Esophagus squamous epithelium (tissue), 4 donors: Measurements from ENCODE around the gene KRT3.

Experiments used
- CTCF ChIP-seq, 6 experiments: fragments of 450-650 bp in 4 of 6; fragments of 200-600 bp in 2 of 6; sonication (generic) in 2 of 6; IDR thresholded peaks; one replicate each; pipeline ENCODE4 v1.5.1; 2016 to 2019; ENCODE audit warnings: antibody characterized with exemption in 6 of 6, mild to moderate bottlenecking in 4 of 6, moderate library complexity in 4 of 6
- POLR2A ChIP-seq, 4 donors: fragments of 450-650 bp; IDR thresholded peaks; one replicate each; pipeline ENCODE4 v1.6.1; 2017; ENCODE audit warnings: antibody characterized with exemption in 4 of 4, mild to moderate bottlenecking in 4 of 4, moderate library complexity in 3 of 4

- TF ChIP-seq CTCF (IDR thresholded peaks at IDR 0.05) (no peak), POLR2A (IDR thresholded peaks at IDR 0.05) (no peak)
These were observed 43.4 kb downstream of the KRT3 start for GRCh38 chr12:52752516-52752915.
